ENCODE data around the gene BCL7C. TPM values are rescaled to one million over a fixed set of nuclear protein-coding genes. Genes with fewer than 3 reads are reported as not detected.

The BCL7C gene
- total RNA-seq, 4 donors from 2014 or later, result 43.1 to 79.1 (median 63.0) TPM

DNA sequence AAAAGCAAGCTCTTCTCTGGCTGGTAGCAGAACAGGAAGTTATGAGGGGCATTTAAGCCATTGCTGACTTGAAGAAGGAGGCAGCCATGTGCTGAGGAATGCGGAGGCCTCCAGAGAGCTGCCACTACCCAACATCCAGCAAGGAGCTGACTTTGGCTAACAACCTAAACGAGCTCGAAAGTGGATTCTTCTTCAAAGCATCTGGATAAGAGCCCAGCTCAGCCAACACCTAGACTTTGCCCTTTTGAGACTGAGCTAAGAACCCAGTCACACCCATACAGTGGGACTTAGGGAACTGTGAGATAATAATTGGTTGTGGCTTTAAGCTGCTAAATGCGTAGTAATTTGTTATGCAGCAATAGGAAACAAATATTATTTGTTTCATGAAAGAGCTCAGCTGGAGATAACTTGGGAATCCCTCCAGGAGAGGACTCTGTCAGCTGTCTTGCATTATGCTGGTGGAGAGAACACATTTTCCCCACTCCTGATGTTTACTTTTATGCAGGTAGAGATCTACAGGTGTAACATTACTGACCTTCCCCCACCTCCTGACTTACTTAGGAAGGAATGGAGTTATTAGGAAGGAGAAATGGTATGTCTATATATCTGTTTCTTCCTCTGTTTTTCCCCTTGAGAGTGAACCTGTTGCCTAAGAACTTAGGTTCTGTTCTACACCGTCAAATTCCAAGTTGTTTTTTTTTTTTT lies 54.2 kb downstream of the BCL7C start:
- TF ChIP-seq POLR2A (IDR thresholded peaks at IDR 0.05), result no peak
- TF ChIP-seq, protein P1, sequence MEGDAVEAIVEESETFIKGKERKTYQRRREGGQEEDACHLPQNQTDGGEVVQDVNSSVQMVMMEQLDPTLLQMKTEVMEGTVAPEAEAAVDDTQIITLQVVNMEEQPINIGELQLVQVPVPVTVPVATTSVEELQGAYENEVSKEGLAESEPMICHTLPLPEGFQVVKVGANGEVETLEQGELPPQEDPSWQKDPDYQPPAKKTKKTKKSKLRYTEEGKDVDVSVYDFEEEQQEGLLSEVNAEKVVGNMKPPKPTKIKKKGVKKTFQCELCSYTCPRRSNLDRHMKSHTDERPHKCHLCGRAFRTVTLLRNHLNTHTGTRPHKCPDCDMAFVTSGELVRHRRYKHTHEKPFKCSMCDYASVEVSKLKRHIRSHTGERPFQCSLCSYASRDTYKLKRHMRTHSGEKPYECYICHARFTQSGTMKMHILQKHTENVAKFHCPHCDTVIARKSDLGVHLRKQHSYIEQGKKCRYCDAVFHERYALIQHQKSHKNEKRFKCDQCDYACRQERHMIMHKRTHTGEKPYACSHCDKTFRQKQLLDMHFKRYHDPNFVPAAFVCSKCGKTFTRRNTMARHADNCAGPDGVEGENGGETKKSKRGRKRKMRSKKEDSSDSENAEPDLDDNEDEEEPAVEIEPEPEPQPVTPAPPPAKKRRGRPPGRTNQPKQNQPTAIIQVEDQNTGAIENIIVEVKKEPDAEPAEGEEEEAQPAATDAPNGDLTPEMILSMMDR (IDR thresholded peaks at IDR 0.05), result no peak
- no peak overlapping the region for H3K4me3 ChIP-seq (ENCODE audit: low read depth, poor library complexity, severe bottlenecking)
- no peak for DNase-seq (ENCODE audit: low spot score in 2 of 2)
- intact Hi-C loops (cut with DNase I; ENCODE audit: low total_unique reads), result no loop called here
- WGBS, 2 donors, result 51 to 59% methylated on average over 5 of the region's 5 CpGs

DNA sequence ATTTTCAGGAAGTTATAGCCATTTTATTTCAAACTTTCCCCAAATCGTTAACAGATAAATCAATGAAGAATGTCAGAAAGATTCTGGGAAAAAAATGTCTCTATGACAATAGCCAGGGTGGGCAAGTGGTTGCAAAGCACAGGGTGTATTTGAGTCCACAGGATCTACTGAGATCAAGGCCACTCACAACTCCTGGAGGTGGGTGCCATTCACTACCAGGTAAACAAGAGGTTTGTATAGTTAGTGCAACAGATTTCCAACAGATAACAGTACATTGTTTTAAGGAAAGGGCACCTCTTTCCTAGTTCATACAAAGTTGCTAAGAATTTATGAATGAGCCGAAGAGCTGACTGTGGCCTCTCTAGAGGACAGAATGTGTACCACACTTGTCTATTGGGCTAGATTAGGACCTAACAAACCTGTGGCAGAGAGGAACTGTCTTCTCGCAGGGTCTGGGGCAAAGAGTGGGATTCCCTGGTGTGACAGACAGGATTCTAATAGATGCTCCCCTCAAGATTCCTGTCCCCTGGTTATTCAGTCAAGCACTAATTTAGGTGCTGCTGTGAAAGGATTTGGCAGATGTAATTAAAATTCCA lies 54.9 kb downstream of the BCL7C start:
- intact Hi-C loops (cut with DNase I; ENCODE audit: low total_unique reads), result no loop called here
- 81 to 85% methylated on average over 3 of the region's 3 CpGs for WGBS, 2 donors
- TF ChIP-seq, protein P1 (IDR thresholded peaks at IDR 0.05), result no peak
- no peak overlapping the region for H3K4me3 ChIP-seq (ENCODE audit: low read depth, poor library complexity, severe bottlenecking)
- no peak for DNase-seq (ENCODE audit: low spot score in 2 of 2)

DNA sequence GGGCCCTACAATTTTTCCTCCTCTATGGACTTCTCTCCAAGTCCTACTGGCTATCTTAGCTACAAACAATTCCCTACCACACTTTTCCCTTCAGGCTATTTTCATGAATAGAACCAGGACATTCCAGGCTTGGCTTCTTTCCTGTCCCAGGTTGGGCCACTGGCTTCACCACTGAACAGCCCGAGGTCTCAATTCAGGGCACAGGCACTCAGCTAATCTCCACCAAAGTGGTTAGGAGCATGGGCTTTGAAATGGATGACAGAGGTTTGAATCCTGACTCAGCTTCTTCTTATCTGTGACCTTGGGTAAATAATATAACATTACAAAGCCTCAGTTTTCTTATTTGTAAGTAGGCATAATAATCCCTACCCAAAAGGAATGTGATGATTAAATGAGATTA lies 56.0 kb downstream of the BCL7C start:
- no peak for DNase-seq (ENCODE audit: low spot score in 2 of 2)
- TF ChIP-seq, protein P1 (IDR thresholded peaks at IDR 0.05), result no peak
- TF ChIP-seq POLR2A (IDR thresholded peaks at IDR 0.05), result no peak
- intact Hi-C loops (cut with DNase I; ENCODE audit: low total_unique reads), result no loop called here
- no peak overlapping the region for H3K4me3 ChIP-seq (ENCODE audit: low read depth, poor library complexity, severe bottlenecking)
- 73 to 85% methylated on average over 1 of the region's 1 CpG for WGBS, 2 donors

MicroRNA genes within 50 kb of the gene (microRNA counts, 767-probe panel; counts per million panel counts)
- microRNA hsa-miR-762, result 0 to 358 counts per million in 2 donors

Small RNAs within 50 kb of the gene (microRNA-seq; reads per million reads assigned to microRNA genes)
- gene MIR4519 (ENCODE audit: borderline number of aligned reads in 1 of 2, borderline replicate concordance in 2 of 2) (0.57 to 0.68 reads per million in 2 donors), gene MIR762 (ENCODE audit: borderline number of aligned reads in 1 of 2, borderline replicate concordance in 2 of 2) (0 reads per million in 2 donors)

Other genes with a start within 250 kb of the BCL7C start
- gene PRR14, start 243.1 kb downstream of the BCL7C start, total RNA-seq, result 10 to 100 TPM; 23.8 to 67.5 (median 37.1) TPM
- 100 to 1,000 TPM in 1 of 4 donors, 10 to 100 TPM in 3; 51.0 to 103 (median 58.3) TPM for gene FBRS, start 235.6 kb downstream of the BCL7C start, total RNA-seq
- 10 to 100 TPM; 21.7 to 44.0 (median 33.7) TPM for gene SRCAP, start 194.9 kb downstream of the BCL7C start, total RNA-seq
- gene PHKG2, start 145.7 kb downstream of the BCL7C start, total RNA-seq, result 10 to 100 TPM; 20.6 to 39.5 (median 31.5) TPM
- 1 to 10 TPM; 1.2 to 4.1 (median 2.6) TPM for gene CFAP119, start 132.0 kb downstream of the BCL7C start, total RNA-seq
- 100 to 1,000 TPM in 1 of 4 donors, 10 to 100 TPM in 3; 82.2 to 112 (median 92.9) TPM for gene RNF40, start 131.8 kb downstream of the BCL7C start, total RNA-seq
- 10 to 100 TPM; 10.9 to 18.1 (median 16.0) TPM for gene ZNF629, start 106.9 kb downstream of the BCL7C start, total RNA-seq
- 1 to 10 TPM in 2 of 4 donors, under 1 TPM in 1, not detected in 1; 0.80 to 3.0 (median 2.5) TPM for gene CTF1, start 2.5 kb upstream of the BCL7C start, total RNA-seq
- gene FBXL19, start 29.5 kb upstream of the BCL7C start, total RNA-seq, result 10 to 100 TPM; 17.7 to 25.1 (median 22.1) TPM
- gene ORAI3, start 55.0 kb upstream of the BCL7C start, total RNA-seq, result 10 to 100 TPM; 22.9 to 37.7 (median 34.6) TPM
- 10 to 100 TPM in 3 of 4 donors, 1 to 10 TPM in 1; 9.2 to 22.4 (median 10.7) TPM for gene SETD1A, start 63.7 kb upstream of the BCL7C start, total RNA-seq
- gene HSD3B7, start 91.1 kb upstream of the BCL7C start, total RNA-seq, result 10 to 100 TPM; 12.4 to 29.8 (median 19.0) TPM
- gene STX1B, start 116.6 kb upstream of the BCL7C start, total RNA-seq, result 1 to 10 TPM in 1 of 4 donors, under 1 TPM in 3; 0.32 to 1.4 (median 0.44) TPM
- gene STX4, start 139.5 kb upstream of the BCL7C start, total RNA-seq, result 10 to 100 TPM; 38.7 to 53.1 (median 46.4) TPM
- 10 to 100 TPM; 10.0 to 19.2 (median 12.6) TPM for gene ZNF668, start 180.2 kb upstream of the BCL7C start, total RNA-seq
- gene ZNF646, start 180.3 kb upstream of the BCL7C start, total RNA-seq, result 10 to 100 TPM; 25.4 to 30.3 (median 27.1) TPM
- 1 to 10 TPM; 2.3 to 3.8 (median 2.7) TPM for gene PRSS53, start 194.9 kb upstream of the BCL7C start, total RNA-seq
- gene VKORC1, start 200.7 kb upstream of the BCL7C start, total RNA-seq, result 10 to 100 TPM; 43.7 to 95.5 (median 73.6) TPM
- gene BCKDK, start 214.3 kb upstream of the BCL7C start, total RNA-seq, result 10 to 100 TPM; 60.7 to 85.3 (median 78.6) TPM
- gene KAT8, start 223.6 kb upstream of the BCL7C start, total RNA-seq, result 100 to 1,000 TPM in 1 of 4 donors, 10 to 100 TPM in 3; 69.7 to 116 (median 81.7) TPM
- gene PRSS8, start 241.7 kb upstream of the BCL7C start, total RNA-seq, result 100 to 1,000 TPM; 147 to 223 (median 172) TPM

All from lower leg skin (tissue), 4 donors.